NCI-H2081 (cell line): ENCODE measurements around the gene LRP1B.

ENCODE experiments used
- DNase-seq, 2 experiments: peaks; one replicate each; lab custom pipeline; 2025; lab: John Stamatoyannopoulos, UW

The LRP1B gene

DNA sequence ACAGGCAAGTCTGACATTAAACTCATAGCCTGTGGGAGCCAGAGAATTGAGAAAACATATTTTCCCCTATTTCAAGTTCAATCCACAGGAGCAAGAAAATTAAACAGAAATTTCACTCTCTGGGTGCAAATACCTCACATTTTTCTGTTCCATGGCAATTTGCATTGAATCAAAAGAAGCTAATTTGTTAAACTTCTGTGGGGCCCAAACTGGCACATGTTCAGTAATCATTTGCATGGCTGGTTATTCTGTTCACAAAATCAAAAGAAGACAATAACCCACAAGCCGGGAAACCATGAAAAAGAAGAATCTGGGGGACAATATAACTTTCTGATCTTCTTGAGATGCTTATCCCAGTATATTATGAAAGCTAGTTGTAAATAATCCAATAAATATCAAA, 363.1 kb downstream of the LRP1B start:
- DNase-seq, result no peak

DNA sequence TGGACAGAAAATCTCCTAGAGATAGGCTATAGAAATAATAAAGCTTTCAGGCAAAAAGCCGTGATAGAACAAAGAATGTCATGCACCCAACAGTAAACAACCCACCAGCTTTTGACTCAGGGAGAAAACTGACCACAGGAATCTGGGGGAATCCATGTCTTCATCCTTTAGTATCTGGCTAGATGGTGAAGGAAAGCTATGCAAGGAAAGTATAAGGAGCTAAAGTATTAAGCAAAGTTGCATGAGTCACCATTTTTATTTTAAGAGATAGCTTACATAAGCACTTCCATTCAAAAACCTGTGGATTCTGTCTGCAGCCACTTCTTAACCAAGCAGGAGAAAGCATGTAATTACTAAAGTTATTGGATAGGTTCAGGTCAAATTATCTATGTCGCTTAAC, 363.8 kb downstream of the LRP1B start:
- DNase-seq, result no peak

DNA sequence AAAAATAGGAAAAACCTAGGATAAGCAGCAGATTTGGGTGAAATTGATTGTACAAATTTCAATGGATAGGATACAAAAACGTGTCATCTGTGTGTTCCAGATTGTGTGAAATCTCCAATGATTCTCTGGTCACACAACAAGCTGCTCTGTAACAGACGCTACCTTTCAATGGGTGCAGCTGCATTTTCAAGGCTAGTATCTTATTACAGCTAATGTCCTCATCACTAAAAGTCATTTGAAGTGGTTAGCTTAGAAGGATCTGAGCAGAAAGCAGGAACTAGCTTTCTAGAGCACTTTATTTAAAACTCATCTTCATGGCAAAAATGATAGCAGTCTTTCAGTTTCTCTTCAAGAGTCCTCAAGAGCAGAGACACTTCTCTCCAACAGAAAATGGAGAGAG, 364.6 kb downstream of the LRP1B start:
- no peak for DNase-seq

DNA sequence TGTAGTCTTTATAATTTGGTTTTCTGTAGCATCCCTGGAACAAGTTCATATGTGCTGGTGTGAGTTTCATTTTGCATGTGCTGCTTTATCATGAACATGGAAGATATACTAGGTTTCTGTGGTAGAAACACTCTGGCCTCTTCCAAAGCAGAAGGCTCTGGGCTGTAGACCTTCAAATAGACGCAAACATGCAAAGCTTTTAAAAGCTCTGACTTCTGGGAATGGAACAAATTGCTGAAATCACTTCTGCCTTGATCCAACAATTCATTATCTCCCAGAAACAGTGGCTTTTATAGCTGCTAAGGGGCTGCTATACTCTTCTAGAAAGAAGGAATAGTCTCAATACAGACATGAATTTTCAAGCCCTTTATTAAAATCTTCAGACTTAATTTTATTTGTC, 382.2 kb downstream of the LRP1B start:
- DNase-seq, result no peak

DNA sequence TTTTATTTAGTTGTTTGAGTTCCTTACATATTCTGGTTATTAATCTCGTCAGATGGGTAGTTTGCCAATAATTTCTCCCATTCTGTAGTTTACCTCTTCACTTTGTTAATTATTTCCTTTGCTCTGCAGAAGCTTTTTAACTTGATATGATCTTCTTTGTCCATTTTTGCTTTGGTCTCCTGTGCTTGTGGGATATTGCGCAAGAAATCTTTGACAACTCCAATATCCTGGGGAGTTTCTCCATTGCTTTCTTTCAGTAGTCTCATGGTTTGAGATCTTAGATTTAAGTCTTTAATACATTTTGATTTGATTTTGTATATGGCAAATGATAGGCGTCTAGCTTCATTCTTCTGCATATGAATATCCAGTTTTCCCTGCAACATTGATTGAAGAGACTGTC, 389.2 kb downstream of the LRP1B start:
- no peak for DNase-seq

DNA sequence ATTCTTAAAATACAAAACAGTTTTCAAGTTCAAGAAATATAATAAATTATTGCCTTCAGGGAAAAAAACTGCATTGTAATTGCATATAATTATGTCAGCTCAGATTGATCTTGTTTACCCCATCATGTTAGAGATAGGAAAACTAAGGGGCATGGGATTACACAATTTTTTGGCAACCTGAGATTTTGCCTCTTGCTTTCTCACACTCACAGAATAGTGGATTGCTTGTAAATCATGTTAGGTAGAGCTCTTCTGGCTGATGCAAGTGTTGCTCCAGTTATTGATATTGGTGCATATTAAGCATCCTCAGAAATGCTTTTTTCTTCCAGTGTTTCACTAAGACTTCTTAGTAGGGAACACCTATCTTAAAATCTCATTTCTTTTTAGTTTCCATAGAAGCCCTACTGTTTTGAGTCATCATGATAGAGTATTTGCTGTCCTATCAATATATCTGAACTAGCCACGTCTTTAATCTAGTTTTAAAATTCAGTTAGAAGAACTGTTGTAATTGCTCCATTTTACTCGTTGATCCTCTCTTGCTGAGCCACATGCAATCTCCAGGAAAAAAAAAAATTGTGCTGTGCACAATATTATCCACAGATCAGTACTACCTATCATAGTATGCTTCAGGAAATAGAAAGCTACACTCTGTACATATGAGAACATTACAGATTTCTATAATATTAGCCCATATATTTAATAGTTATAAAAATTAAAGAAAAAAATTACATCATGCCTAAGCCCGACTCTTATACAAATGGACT, 393.1 kb downstream of the LRP1B start:
- no peak for DNase-seq

DNA sequence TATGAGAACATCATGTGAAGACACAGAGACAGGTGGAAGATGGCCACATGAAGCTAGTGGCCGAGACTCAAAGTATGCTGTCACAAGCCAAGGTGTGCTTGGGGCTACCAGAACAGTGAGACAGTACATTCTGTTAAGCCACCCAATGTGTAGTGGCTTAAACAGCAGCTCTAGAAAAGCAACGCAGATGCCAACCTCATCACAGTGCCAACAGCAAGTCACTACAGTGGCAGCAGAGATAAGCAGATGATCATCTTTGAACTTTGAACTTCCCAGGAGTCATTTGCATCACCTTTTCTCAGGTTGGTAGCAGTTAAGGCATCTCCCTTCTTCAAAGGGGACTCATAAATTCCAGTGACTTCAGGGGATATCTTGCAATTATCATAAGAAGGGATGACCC, 394.4 kb downstream of the LRP1B start:
- DNase-seq, result no peak

DNA sequence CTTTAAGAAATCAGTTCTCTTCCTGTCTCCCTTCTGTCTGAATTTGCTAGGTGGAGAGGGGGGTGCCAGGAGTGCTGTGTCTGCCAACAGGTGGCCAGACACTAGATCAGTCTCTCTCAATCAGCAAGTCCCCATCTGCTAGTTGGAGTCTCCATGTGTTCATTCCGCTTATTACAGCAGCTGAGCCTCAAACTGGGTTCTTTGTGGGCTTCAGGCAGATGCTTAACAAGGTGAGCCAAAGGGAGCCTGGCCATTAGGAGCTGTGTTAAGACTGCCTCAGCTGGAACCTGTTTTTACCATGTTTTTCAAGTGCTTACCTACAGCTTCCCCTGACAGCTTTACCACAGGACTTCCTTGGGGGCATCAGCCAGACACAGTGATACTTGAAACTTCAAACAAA, 401.9 kb downstream of the LRP1B start:
- DNase-seq, result no peak

DNA sequence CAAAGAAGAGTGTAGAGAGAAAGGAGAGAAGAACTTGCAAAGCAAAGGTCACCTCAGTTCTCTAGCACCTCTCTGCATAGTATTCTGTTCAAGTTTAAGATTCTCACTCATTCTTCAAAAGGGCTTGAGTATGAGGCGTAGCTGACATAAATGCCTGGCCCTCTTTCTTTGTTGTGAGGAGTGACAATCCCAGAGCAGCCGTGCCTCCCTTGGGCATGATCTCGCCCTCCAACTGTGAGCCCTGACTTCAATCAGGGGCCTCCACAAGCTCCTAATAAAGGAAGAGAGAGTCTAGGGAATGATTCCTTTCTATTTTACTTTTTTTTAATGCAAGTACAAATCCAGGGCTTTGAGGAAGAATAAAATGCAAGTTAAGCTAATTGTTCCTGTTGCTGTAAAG, 402.7 kb downstream of the LRP1B start:
- no peak for DNase-seq

DNA sequence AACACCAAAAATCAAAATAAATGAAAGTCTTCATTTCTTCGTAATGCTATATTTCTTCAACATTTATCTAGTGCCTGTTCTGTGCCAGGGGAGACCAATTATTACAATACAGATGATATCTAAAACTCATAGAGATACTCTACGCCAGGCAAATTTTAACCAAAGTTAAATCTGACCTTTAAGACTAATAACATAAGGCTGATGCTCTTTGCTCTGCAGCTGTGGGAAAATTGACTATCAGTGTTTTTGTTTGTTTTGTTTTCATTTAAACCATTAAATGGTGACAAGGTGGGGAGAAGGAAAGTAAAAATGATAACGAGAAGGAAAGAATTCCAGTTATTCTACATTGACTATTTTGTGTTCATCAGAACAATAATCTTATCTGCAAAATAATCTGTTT, 406.4 kb downstream of the LRP1B start:
- no peak for DNase-seq

DNA sequence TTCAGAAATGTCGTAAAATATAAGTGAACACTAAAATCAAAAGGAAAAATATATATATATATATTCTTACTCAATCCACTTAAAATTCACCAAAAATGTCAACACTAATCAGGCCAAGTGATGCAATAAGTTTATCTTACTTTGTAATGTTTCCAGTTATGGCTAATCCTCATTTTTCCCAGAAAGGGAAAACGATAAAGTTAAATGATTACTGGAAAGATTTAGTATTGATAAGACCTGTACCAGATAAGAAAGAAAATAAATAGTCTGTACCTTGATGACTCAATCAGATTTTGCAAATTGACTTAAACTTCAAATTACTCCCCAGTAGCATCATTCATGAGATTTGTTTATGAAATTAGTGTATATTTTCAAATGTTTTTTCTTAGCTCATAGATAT, 407.0 kb downstream of the LRP1B start:
- no peak for DNase-seq

DNA sequence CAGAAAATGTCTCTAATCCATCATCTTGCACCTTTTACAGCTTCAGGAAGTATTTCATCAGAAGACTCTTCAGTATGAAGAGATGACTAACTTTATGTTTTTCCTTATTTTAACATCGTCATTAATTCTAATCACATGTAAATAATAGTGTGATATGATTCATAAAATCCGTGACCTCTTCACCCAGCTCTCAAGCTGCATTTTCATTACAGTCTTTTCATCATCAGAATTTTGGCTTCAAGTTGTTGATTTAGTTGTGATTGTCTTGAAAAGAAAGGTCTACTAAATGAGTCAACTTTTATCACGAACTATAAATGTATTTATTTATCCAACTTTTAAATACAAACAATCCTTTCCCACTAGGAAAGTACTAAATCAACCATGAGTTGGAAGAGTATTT, 410.3 kb downstream of the LRP1B start:
- DNase-seq, result no peak

DNA sequence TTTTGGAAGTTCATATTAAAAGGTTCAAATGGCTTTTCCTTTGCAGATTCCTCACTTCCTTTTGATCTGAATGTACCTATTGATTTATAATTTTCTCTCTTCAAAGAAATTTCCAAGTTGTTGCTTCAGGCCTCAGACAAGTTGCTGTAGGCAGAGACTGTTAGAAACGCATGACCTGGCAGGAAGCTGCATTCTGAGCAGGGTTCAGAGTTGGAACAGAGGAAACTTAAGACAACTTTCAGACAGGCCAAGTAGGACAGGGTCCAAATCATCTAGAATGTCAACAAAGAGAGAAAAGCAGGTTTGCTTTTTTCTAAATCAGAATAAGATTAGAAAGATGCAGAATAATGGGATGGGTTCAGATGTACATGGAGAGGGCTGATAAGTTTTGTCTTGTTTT, 416.3 kb downstream of the LRP1B start:
- DNase-seq, result no peak

DNA sequence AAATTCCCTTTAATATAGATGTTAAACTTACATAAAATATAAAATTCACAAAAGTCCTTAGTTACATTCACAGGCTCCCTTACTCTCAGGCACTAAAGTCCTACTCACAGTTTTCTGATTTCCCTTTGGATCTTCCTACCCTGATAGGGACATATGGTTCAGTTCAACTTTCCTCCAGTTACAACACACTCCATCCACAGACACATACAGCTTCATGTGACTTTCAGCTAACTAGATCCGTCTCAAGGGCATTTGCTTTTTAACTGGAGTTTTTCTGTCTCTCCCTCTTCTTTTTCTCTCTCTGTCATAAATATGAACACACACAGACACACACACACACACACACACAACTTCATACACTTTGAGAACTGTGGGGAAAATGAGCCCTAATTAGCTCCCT, 419.2 kb downstream of the LRP1B start:
- no peak for DNase-seq

DNA sequence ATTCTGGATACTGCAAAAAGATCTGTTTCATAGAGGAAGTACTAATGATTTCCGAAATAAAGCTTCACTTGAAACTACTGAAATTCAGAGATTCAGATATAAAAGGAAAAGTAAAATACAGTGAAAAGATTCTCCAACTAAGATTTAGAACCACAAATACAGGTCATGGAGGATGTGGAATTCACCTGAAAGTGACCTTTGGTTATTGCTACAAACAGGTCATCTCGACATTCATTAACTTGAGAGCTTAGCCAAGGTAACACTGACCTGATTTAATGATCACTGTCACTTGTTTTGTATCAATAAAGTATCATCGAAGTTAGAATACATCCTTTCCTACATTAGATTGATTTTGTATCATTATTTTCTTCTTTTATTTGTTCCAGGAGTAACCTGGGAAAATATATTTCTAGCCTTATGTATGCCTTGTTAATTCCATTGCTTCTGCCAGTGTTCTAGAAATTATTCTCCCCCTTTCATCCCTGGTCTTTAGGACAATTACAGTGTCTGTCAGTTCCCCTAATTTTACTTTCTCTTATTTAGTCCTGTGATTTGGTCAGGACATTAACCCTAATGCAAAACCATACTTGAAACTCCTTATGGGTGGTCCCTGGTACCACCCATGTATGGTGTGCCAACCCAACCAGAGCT, 420.1 kb downstream of the LRP1B start:
- DNase-seq, result no peak

DNA sequence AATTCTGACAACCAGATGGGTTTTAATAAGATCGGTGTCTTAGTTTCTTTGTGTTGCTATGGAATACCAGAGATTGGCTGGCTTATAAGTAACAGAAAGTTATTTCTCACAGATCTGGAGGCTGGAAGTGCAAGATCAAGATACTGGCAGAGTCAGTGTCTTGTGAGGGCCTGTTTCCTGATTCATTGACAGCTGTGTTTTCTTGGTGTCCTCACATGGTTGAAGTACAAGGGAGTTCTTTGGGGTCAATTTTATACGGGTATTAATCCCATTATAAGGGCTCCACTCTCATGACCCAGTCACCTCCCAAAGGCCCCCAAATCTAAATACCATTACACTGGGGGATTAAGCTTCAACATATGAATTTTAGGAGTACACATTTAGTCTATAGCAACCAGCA, 421.1 kb downstream of the LRP1B start:
- no peak for DNase-seq

DNA sequence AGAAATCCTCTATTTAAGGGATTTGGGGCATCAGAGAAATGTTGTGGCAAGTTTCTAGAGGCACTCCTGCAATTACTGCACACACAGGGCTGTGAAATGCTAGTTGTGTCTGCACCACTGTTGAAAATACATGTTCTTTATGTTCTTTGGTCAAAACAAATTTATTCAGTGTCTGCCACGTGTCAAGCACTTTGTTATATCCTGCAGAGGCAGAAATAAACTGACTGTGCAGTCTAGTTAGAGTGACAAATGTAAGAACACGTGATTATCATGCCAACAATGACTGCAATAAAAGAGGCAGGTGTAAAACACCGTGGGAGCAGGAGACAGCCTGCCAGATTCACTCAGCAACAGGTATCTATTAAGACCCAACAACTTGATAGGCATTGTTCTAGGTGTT, 423.3 kb downstream of the LRP1B start:
- peak; percentile 9 to 74 for DNase-seq

DNA sequence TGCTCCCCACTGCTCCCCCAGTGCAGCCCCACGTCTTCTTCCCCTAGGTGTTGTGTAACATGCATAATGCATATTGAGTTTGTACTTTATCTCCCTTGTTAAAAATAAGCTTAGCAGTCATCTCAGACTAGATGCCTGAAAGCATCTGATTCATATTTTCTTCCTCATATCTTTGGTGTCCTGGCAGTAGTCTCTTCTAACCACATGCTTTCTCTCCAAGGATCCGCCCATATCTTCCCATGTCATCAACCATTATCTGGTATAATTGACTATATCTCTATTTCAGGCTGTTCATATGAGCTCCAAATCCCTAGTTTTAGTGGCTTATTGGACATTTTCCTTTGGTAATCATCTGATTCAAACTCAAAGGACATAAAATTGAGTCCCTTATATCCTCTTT, 426.3 kb downstream of the LRP1B start:
- DNase-seq, result no peak

DNA sequence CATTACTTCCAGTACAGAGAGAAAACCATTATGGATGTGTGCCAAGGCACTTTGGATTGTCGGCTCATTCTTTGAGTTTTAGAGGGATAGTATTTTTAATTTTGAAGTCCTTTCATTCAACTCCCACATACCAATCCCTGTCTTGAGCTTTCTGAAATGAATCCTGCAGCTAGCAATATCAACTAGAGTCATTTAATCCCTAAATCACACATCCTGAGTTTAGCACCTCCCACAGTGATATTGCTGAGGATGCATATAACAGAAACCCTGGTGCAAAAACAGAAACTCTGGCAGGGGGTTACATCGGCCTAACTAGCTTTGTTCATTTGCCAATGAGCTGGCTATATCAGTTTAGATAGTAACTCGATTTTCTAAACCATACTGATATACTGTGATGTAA, 427.3 kb downstream of the LRP1B start:
- DNase-seq, result no peak

DNA sequence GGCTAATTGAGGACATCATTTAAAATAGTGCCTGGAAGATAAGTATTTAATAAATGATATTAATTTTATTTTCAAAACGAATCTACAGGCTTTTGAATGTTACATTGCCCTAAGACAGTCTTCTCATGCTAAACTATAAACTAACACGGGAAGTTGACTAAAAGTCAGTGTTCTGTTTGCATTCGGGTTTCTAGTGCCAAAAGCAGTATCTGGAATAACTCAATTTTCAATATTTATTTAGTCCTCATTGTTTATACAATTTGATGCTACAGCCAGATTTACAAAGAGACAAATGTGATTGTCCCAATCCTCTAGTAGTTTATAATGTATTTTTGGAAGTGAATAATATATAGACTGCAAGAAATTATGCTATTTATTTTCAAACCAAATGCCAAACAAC, 429.2 kb downstream of the LRP1B start:
- no peak for DNase-seq

DNA sequence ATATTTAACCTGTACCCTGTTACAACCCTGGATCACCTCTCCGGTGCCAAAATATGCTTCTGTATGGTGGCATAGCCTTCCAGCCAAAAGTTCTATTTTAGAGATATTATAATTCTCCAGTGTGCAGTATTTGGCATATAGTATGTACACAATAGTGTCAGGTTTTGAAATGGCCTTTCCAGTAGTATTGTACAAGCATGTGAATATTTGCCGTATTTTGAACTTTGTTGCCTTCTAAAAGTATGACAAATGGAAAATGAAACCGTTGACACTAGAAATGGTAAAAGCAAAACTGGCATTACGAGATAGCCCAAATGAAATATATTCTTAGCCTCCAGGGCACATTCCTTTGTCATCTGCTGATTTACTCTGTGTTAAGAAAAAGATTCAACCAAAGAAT, 431.2 kb downstream of the LRP1B start:
- DNase-seq, result no peak

DNA sequence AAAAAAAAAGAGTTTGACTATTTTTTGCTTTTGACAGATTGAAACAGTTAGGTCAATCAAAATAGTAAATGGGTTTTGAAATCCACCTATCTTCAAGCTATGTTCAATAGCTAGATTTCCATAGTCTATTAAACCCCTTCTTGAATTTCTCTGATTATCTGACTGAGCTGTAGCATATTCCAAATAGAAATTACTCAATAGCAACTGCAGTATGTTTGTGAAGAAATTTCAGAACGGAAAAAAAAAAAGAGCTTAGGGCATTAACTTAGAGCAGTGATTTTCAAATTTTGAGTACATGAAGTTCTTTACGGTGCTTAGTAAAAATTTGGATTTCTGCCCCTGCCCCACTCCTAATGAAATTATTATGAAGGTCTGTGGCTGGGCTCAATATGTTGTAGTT, 432.3 kb downstream of the LRP1B start:
- DNase-seq, result no peak

DNA sequence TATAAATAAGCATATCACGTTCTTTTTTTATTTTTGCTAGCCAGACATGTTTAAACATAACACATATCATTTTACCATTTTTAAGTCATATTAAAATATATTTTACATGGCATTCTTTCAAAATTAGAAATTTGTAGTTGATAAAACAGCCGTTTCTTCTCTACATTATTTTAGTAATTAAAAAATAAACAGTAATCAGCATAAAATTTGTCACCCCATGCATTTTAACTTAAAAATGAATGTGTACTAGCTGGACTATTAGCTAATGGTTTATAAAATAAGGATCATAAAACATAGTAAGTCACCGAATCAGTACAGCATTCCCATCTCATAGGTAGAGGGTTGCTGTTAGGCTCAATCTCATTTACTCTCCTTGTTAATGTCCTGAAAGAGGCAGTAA, 433.8 kb downstream of the LRP1B start:
- no peak for DNase-seq

DNA sequence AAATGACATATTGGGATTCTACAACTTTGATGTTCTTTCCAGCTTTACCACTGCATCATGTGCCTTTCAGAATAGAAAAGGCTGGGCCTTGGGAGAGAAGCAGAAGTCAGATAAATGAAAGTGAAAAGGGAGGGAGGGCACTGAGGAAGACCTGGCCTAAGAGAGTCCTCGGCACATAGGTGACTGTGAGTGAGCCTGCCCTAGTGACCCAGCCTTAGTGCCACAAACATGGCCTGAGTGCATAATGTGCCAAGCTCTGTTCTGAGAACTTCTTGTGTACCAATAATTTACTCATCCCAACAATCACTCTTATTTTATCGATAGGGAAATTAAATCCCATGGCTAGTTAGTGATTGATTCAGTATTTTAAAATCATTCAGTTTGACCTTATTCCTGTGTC, 436.6 kb downstream of the LRP1B start:
- no peak for DNase-seq
